ENCODE data around the gene ITGA6. TPM values are rescaled to one million over a fixed set of nuclear protein-coding genes. Genes with fewer than 3 reads are reported as not detected.

The ITGA6 gene
- total and polyA plus RNA-seq, 2 experiments from 2014 or later = 32.9 to 124 TPM

GRCh38 chr2:172461591-172462372, 34.4 kb downstream of the ITGA6 start (continued):
- no peak for TF ChIP-seq EZH2 (IDR thresholded peaks at IDR 0.05; ENCODE audit: low read depth, unreplicated experiment)
- no peak for TF ChIP-seq ZNF331 (CRISPR knock-in tag; IDR thresholded peaks at IDR 0.05; ENCODE audit: low read depth)
- no peak for TF ChIP-seq STAT1 (IDR thresholded peaks at IDR 0.05; ENCODE audit: unreplicated experiment)
- TF ChIP-seq ZNF114 (CRISPR knock-in tag; IDR thresholded peaks at IDR 0.05) = no peak
- peak; percentile 83 to 96 for TF ChIP-seq CTCF (conservative IDR thresholded peaks at IDR 0.05; ENCODE audit: low read depth in 2 of 2)

GRCh38 chr2:172462373-172462848, 35.0 kb downstream of the ITGA6 start:
- peaks cover 41% of the 10 kb centered on the region for H3K4me1 ChIP-seq (ENCODE audit: insufficient read depth)
- H3K27me3 Mint-ChIP-seq (ENCODE audit: insufficient read depth, low read depth, poor library complexity) = peaks cover 16% of the 10 kb centered on the region
- no peaks in the 10 kb centered on the region for H3K27me3 ChIP-seq (ENCODE audit: insufficient read depth)
- 0 out of 2 replicates have a peak overlapping the region, but pooled peaks have one; percentile 52 for H3K4me2 ChIP-seq
- H3K9me3 Mint-ChIP-seq = no peaks in the 10 kb centered on the region
- H4K20me1 ChIP-seq (replicated peaks; ENCODE audit: insufficient read depth) = no peaks in the 10 kb centered on the region; the same call in 1 of the 2 replicates
- H3K36me3 ChIP-seq (ENCODE audit: insufficient read depth) = no peaks in the 10 kb centered on the region; the same call in 1 of the 2 replicates
- no peak for ATAC-seq
- no peak overlapping the region for H3K4me3 ChIP-seq
- DNase-seq (ENCODE audit: low spot score) = no peak
- peaks cover 20% of the 10 kb centered on the region for H3K36me3 Mint-ChIP-seq (ENCODE audit: low read depth)
- no peak overlapping the region for H3K27ac Mint-ChIP-seq
- H3K9me2 ChIP-seq (ENCODE audit: insufficient read depth) = no peaks in the 10 kb centered on the region
- peaks cover 83% of the 10 kb centered on the region for H3K79me2 ChIP-seq (replicated peaks; ENCODE audit: insufficient read depth)
- no peak overlapping the region for H3K27ac ChIP-seq (ENCODE audit: low read depth)
- peaks cover 68% of the 10 kb centered on the region for H3K4me1 Mint-ChIP-seq
- TF ChIP-seq EZH2phosphoT487 (IDR thresholded peaks at IDR 0.05; ENCODE audit: unreplicated experiment) (no peak), ETS1 (IDR thresholded peaks at IDR 0.05) (no peak), JUNB (IDR thresholded peaks at IDR 0.05; ENCODE audit: unreplicated experiment) (no peak)
- no peak overlapping the region for H2AFZ ChIP-seq
- H3F3A ChIP-seq (replicated peaks; ENCODE audit: low read depth) = no peaks in the 10 kb centered on the region
- no peak overlapping the region for H3K4me3 Mint-ChIP-seq

DNA sequence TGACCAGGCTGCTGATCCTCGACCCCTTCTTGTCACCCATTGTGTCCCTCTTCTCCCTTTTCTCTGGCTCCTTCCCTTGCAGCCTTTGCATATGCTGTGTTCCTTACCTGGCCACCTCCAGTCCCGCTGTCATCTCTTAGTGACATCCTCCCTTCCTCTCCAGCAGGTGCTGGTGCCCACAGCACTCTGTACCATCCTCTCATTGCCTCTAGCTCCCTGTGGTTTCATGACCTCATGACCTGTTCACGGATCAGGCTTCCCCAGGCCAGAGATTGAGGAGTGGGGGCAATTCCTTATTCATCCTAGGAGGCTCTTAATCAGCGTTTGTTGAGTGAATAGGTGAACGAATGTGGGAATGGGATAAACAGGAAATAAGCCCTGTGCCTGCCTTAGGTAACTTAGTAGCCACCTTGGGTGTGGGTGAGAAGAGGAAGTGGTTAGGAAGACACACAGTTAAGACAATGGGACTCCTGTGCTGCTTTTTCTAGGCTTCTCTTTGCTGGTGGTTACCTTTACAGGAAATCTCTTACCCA, 35.5 kb downstream of the ITGA6 start:
- Histone ChIP-seq H4K20me1 (replicated peaks; ENCODE audit: insufficient read depth) (no peaks in the 10 kb centered on the region; the same call in 1 of the 2 replicates), H3K4me2 (0 out of 2 replicates have a peak overlapping the region, but pooled peaks have one; percentile 52), H3K79me2 (replicated peaks; ENCODE audit: insufficient read depth) (peaks cover 78% of the 10 kb centered on the region), H3F3A (replicated peaks; ENCODE audit: low read depth) (no peaks in the 10 kb centered on the region), H3K4me3 (no peak overlapping the region), H3K9me2 (ENCODE audit: insufficient read depth) (no peaks in the 10 kb centered on the region), H3K27ac (ENCODE audit: low read depth) (no peak overlapping the region), H3K4me1 (ENCODE audit: insufficient read depth) (peaks cover 36% of the 10 kb centered on the region), H3K36me3 (ENCODE audit: insufficient read depth) (no peaks in the 10 kb centered on the region; the same call in 1 of the 2 replicates), H3K27me3 (ENCODE audit: insufficient read depth) (no peaks in the 10 kb centered on the region), H2AFZ (no peak overlapping the region)
- peaks cover 63% of the 10 kb centered on the region for H3K4me1 Mint-ChIP-seq
- ATAC-seq = no peak
- H3K36me3 Mint-ChIP-seq (ENCODE audit: low read depth) = peaks cover 21% of the 10 kb centered on the region
- peaks cover 11% of the 10 kb centered on the region for H3K27me3 Mint-ChIP-seq (ENCODE audit: insufficient read depth, low read depth, poor library complexity)
- no peak overlapping the region for H3K4me3 Mint-ChIP-seq
- no peak for DNase-seq (ENCODE audit: low spot score)
- H3K9me3 Mint-ChIP-seq = no peaks in the 10 kb centered on the region
- no peak overlapping the region for H3K27ac Mint-ChIP-seq
- TF ChIP-seq ZNF331 (CRISPR knock-in tag; IDR thresholded peaks at IDR 0.05; ENCODE audit: low read depth) = no peak
- TF ChIP-seq CTCF (conservative IDR thresholded peaks at IDR 0.05; ENCODE audit: low read depth in 2 of 2) = no peak

All from GM23338 (cell line).